LNCaP clone FGC (cell line): ENCODE measurements around the gene WDR76.

Source experiments
- DNase-seq: peaks from one replicate; pipeline ENCODE4 v3.0.0-alpha.2; 2011; ENCODE audit warnings: low read depth
- H3K4me3 ChIP-seq: 2 replicates; pipeline ENCODE4 v1.5.1; 2011; ENCODE audit warnings: mild to moderate bottlenecking, low read depth, low read length, control low read depth
- CTCF ChIP-seq: IDR thresholded peaks from 2 replicates; pipeline ENCODE4 v1.5.1; 2012; ENCODE audit warnings: mild to moderate bottlenecking; ENCODE audit not compliant: control insufficient read depth, insufficient read depth; ENCODE audit errors: extremely low read depth

Gene WDR76

GRCh38 chr15:43880406-43881194 lies 53.8 kb downstream of the WDR76 start:
- H3K4me3 ChIP-seq = no peak overlapping the region
- TF ChIP-seq CTCF = no peak
- no peak for DNase-seq

GRCh38 chr15:43881245-43881644 lies 54.4 kb downstream of the WDR76 start:
- no peak for DNase-seq
- no peak overlapping the region for H3K4me3 ChIP-seq
- TF ChIP-seq CTCF = no peak

GRCh38 chr15:43881944-43882343 lies 55.1 kb downstream of the WDR76 start:
- DNase-seq = no peak
- peak; percentile 67 for TF ChIP-seq CTCF
- no peak overlapping the region for H3K4me3 ChIP-seq

GRCh38 chr15:43883571-43883970 lies 56.8 kb downstream of the WDR76 start:
- DNase-seq = no peak
- H3K4me3 ChIP-seq = no peak overlapping the region
- no peak for TF ChIP-seq CTCF

- DNase-seq = no peak
- H3K4me3 ChIP-seq = no peak overlapping the region
Observed at GRCh38 chr15:43886558-43886957, 59.8 kb downstream of the WDR76 start.

GRCh38 chr15:43887901-43888300 lies 61.1 kb downstream of the WDR76 start:
- no peak for DNase-seq
- no peak overlapping the region for H3K4me3 ChIP-seq
- no peak for TF ChIP-seq CTCF

More at GRCh38 chr15:43886558-43886957, 59.8 kb downstream of the WDR76 start:
- no peak for TF ChIP-seq CTCF

- DNase-seq = no peak
- TF ChIP-seq CTCF = no peak
- no peak overlapping the region for H3K4me3 ChIP-seq
Observed at GRCh38 chr15:43889042-43889441, 62.2 kb downstream of the WDR76 start.
